ENCODE measurements around the gene DRC3.
"Not testable (repeated sequence)": the region's sequence is repeated elsewhere in the genome, so short reads cannot be mapped to it uniquely, and the experiment has no call there.

Gene DRC3

DNA sequence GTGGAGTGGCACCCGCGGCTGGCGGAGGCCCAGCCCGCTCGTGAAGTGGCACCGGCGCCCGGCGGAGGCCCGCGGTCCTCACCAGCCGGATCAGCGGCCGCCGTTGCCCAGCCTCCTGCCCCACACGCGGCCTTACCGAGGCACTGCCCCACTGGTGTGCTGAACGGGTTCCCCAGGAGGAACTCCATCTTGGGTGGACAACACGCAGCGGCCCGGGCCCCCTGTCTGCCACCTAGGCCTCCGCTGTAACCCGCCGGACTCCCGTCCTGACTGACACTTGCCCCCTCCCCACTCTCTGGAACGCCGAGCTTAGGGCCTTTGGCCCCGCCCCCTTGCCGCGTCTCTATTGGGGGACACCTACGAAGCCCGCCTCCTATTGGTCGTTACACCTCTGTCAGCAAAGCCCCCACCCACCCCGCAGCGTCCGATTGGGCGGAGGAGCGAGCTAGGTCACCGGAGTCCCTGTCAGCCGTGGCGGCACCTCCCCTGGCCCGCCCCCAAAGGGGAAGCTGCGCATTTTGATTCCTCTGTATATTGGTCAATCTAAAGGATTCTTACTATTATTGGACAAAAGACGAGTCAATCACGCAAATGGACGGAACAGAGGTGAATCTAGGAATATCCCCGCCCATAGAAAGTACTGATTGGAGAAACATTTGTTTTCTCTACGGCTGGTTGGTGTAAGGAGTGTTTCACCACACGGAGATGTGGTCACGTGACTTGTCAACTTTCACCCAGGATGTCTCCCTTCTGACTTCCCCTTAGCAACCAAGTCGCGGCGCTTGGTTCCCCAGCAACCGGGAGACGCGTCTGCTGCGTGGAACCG, at the start of gene DRC3, which contains the start of gene TOM1L2:
DRC3 (plus strand) TSS at position 737 of the 826 bp plus-strand sequence. CDS start 4,737 bp downstream, outside the sequence.
TOM1L2 (minus strand) TSS at position 275 of the 826 bp plus-strand sequence; CDS start at position 188, 87 bp downstream.
- DNase-seq (ENCODE audit: low spot score), result peak; percentile 99

- no peak for DNase-seq (ENCODE audit: low spot score)
Observed at GRCh38 chr17:17924131-17924856, 48.4 kb upstream of the DRC3 start.

- no peak for DNase-seq (ENCODE audit: low spot score)
Observed at GRCh38 chr17:17924857-17925250, 47.8 kb upstream of the DRC3 start.

DNA sequence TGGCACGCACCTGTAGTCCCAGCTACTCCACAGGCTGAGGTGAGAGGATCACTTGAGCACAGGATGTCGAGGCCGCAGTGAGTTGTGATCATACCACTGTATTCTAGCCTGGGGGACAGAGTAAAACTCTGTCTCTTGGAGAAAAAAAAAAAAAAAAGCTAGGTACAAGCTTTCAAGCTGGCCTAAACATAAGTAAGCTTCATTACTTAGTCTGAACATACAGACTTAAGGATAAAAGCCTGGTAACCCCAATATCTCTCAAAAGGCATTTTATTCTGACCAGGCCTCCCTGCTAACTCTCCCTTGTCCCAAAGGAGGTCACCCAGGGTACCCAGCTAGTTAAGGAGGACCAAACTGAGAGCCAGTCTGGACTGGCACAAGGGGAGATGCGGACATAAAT, 46.6 kb upstream of the DRC3 start:
- no peak for DNase-seq (ENCODE audit: low spot score)

GRCh38 chr17:17926840-17927449, 45.7 kb upstream of the DRC3 start:
- no peak for DNase-seq (ENCODE audit: low spot score)

DNA sequence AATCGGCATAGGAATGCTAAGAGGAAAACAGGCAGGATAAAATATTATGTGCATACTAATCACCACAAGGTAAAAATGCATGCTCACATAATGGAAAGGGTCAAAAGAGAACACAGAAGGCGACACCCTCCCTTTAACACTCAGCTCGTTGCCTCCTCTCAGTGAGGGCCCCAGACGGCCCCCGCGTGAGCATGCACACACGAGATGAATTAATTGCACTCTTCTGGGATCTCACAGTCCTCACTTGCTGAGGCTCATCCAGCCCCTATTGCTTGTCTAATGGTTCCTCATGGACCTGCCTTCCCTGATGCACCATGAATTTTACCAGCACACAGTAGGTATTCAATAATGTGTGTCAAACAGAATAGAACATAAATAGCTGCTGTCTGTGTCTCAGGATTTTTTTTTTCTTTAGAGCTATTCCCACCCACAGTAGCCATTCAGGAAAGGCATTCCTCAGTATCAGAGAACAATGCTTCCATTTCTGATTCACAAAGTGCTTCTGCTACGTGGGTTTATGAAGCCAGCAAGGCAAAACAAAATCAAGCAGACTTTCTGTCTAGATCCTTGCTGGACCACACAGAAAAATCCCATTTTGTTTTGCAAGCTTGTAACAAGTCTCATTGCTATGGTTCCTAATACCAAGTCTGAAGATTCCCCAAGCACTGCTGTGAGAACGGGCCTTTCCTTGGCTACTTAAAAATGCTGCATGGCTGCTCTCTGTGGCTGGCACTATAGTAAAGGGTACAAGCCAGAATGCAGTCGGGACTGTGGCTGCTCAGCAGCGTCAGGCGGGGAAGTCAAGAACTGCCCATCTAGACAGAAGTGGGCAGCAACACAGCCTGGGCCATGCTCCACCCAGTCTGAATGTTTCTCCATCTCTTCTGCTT, 44.0 kb upstream of the DRC3 start:
- DNase-seq (ENCODE audit: low spot score), result no peak

DNA sequence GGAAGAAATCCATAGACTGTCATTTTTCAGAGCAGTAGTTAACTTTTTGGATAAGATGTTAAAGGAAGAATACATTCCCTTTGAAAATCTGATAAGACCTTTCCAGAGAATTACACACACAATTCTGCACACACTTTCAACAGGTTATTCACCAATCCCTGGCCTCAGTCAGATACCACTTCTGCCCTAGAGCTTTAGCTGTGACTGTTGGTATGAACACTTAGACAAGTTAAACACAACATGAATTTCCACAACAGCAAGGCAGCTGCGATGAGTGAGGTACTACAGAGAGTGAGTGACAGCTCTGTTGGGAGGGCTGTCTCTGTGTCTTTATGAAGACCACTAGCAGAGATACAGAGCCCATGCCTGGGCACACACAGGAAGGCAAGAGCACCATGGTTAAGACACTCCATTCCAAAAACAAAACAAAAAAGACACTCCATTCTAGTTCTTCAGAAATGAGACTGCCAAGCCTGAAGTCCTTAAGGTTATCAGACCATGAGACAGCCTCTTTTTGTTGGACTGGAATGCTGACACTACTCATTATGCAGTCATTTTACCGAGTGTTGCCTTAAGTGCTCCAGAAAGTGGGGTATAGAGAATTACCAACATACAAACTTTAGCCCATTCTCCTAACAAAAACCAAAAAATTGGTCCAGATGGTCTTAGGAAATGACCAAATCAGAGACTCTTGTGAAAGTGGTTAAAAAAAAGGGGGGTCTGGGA, 42.8 kb upstream of the DRC3 start:
- DNase-seq (ENCODE audit: low spot score), result no peak

DNA sequence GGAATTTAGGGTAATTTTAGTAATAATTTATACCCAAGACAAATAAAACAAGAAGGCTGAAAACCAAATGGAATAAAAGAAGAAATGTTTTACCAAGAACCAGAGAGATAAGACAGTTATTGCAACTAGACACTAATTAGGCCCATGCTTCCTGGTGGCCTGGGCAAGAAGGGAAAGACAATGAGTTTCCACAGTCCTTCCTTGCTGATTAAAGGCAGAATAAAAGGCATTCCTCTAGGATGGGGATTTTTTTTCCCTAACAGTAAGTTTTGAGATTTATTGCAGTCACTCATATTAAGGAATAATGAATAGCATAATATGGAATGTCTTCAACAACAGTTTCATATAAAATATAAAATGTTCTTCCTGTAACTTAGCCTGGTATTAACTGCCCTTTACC, 42.0 kb upstream of the DRC3 start:
- DNase-seq (ENCODE audit: low spot score), result no peak

GRCh38 chr17:17931159-17931558, 41.5 kb upstream of the DRC3 start:
- DNase-seq (ENCODE audit: low spot score), result no peak

DNA sequence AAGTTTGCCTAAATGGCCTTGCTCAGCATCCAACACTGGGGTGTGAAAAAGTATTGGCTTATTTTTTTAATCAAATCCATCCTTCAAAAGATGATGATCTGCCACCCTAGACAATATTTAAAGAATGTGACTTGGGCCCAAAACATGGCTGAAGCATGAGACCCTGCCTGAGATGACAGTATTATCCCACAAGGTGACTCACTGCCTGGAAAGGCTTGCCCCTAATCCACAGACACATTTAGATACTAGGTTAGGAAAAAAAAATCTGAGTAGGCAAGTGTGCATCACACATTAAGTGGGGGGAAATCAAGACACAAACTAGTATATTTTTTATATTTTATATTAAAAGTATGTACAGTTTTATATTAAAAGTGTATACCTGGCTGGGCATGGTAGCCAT, 38.9 kb upstream of the DRC3 start:
- no peak for DNase-seq (ENCODE audit: low spot score)

- no peak for DNase-seq (ENCODE audit: low spot score)
Observed at GRCh38 chr17:17934214-17934613, 38.4 kb upstream of the DRC3 start.

GRCh38 chr17:17934806-17935205, 37.9 kb upstream of the DRC3 start:
- no peak for DNase-seq (ENCODE audit: low spot score)

DNA sequence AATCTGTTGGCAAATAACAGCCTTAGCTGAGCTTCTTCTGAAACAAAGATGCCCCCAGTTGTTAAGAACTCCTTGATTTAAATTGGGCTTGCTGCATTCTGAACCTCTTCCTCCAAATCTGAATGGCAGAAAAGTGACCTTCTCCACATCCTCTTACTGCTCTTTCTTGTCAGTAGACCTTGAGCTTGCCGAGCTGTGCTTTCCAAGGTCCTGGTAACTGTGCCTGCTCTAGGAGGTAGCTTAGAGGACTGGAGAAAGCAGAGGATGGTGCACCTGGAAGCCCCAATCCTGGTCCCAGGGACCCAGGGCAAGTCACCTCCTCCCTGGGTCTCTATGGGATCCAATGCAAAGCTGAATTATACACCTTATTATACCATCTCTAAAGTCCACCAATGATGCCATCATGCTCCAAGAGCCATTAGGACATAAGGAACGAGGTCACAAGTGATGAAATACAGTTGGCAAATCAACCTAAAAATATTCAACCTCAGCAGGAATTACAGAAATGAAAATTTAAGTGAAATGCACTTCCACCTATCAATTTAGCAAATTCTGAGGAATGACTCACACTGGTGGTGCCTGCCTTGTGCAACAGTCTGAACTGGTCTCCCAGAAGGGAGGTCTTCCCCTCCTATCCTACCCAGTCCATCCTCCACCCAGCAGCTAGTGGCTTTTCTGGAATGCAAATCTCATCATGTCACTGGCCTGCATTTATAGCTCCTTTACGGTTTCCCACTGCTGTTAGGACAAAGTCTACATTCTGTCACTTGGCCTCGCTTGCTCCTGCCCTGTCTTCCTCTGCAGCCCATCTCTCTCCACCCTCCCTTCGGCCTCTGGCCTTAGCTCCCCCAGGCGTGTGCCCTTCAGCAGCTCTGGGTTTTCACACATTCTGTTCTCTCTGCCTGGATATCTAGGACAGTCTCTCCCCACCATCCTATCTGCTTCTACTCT, 37.1 kb upstream of the DRC3 start:
- no peak for DNase-seq (ENCODE audit: low spot score)

DNA sequence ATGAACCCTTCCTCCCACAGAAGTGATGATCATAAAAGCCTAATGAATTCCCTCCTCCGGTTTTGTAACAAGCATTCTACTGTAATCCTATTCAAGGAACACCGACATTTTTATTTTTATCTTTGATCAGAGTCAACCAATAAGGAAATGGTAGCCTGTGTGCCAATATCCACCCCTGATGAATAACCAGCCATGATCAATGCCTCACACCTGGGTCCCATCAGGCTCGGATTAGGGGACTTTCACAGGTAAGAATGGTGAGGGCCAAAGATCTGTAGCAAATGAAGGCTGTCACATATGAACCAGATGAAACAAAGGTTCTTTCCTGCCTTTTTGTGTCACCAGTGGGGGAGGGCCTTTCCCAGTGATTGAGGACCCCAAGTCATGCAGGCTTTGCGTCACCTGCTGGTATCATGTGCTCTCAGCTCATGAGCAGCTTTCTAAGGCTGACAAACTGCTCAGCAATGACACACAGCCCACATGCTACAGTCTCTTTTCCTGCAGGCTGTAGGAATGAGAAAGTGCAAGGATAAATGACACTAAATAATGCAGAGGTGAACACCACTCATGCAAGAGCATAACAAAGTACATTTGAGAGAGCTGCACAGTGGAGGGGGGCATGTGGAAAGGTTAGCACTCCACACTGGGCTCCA, 35.3 kb upstream of the DRC3 start:
- no peak for DNase-seq (ENCODE audit: low spot score)

DNA sequence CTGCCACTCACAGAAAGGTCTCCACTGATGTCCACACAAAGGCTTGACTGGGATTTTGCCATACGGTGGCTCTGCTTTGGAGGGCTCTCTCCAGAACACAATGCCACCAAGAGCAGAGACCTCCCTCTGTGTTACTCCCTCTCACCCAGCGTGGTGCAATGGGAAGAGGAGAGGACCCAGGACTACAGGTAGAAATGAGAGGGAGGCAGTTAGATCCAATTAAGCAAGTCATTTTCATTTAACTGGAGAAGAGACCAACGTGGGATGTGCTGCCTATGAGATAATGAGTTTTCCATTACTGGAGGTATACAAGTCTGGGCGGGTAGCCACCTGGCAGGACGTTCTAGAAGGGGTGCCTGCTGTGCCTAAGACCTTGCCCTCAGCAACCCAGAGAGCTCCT, 34.7 kb upstream of the DRC3 start:
- no peak for DNase-seq (ENCODE audit: low spot score)

DNA sequence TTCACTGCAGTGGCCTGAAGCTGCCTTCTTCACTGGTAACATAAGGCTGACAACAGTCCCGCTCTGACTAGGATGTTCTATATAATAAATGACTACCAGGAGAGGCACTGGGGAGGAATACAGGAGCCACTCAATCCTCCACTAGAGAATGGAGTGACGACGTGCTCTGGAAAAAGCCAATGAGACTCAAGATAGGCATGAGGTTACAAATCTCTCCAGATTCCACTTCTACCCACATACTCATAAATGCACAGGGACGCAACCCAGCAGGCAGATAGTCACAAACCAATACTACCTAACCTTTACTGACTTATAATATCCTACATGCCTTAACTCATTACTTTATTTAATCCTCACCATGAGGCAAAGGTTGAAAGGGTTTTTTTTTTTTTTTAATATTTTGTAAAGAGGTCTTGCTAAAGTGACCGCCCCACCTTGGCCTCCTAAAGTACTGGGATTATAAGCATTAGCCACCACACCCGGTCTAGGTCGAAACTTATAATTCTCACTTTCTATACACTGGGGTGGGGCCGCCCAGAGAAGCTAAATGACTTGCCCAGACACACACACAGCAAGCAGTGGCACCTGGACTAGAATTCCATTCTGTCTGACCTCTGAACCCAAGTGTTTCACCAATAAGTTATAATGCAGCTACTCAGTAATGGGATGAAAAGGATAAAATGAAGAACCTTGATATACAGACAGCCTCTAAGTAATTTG, 34.1 kb upstream of the DRC3 start:
- DNase-seq (ENCODE audit: low spot score), result no peak

- DNase-seq (ENCODE audit: low spot score), result not testable (repeated sequence)
Observed at GRCh38 chr17:17939941-17940340, 32.7 kb upstream of the DRC3 start.

DNA sequence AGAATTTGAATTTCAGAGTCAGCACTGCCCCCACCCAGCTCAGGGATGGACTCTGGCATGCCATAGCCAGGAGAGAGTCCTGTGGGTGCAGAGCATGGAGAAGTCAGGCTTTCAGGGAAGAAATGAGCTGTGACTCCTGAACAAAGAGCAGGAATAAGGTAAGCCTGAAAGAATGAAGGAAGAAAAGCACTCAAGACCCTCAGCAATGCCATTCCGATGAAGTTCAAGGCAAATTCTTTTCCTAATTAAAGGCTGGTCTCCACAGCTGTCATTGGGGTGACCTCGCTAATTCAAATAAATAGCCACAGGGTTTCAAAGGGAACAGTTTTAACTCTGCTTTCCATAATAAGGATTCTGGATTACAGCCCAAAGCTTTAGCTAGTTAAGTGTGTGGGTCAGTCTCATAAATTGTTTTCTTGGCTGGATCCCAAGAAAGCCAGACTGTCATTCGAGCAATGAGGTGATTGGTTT, 32.2 kb upstream of the DRC3 start:
- DNase-seq (ENCODE audit: low spot score), result no peak

DNA sequence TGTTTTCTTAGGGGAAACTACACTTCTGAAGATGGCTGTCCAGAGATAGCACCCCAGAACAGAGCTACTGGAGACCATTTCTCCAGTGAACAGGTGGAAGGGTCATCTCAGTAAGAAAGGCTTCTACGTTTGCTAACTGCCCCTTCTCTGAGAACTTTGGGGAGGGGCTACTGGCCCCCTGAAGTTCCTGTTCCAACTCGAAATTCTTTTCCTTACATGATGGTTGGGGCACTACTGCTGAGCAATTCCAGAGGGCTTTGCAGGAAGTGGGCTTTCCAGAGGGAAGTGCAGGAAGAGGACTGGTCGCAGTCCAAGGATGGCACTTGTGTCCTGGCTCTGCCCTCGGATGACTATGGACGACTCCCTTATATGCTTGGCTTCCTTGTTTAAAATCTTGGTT, 31.6 kb upstream of the DRC3 start:
- no peak for DNase-seq (ENCODE audit: low spot score)
